ENCODE measurements around the gene GRIN2C. TPM values are rescaled to one million over a fixed set of nuclear protein-coding genes. Genes with fewer than 3 reads are reported as not detected.
"Not testable (repeated sequence)": the region's sequence is repeated elsewhere in the genome, so short reads cannot be mapped to it uniquely, and the experiment has no call there.

GRIN2C gene
- total and polyA plus RNA-seq, 4 donors = 0.03 to 1.6 (median 0.19) TPM; not detected in 1

DNA sequence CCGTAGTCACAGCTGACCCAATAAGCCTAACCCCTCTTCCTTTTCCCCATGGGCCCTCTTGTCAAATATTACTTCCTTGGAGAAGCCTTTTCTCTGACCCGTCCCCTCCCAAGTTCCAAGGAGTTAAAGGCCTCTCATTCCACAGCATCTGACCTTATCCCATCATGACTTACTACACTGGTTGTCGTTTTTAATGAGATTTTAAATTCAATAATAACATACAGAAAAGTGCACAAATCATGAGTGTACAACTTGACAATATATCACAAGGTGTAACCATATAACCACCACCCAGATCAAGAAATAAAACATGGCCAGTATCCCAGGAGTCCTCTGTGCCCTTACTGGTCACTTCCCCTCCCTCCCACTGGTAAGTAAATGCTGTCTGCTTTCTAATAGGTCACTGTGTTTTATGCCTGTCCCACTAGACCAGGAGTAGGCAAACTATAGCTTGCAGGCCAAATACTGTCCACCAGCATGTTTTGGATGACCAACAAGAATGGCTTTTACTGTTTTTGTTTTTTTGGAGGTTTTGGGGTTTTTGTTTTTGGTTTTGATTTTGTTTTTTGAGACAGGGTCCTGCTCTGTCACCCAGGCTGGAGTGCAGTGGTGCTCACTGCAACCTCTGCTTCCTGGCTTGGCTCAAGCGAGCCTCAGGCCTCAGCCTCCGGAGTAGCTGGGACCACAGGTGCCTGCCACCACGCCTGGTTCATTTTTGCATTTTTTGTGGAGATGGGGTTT, 14.4 kb upstream of the GRIN2C start:
- peak overlapping the region; percentile 45 for H3K4me3 ChIP-seq (ENCODE audit: low read length in 2 of 2)
- H3K27me3 ChIP-seq (ENCODE audit: control insufficient read depth in 1 of 2, insufficient read depth in 2 of 2, low read length in 1 of 2) = no peaks in the 10 kb centered on the region
- no peaks in the 10 kb centered on the region for H3K9me3 ChIP-seq (ENCODE audit: control insufficient read depth, low read length)
- ATAC-seq (ENCODE audit: low FRiP score) (no peak), DNase-seq (no peak)
- 59 to 61% methylated on average over 6 of the region's 6 CpGs for WGBS, 2 donors
- H3K4me1 ChIP-seq (ENCODE audit: control insufficient read depth in 1 of 2, insufficient read depth in 2 of 2, low read length in 2 of 2) = peaks cover 0 to 2% of the 10 kb centered on the region in 2 donors
- no peaks in the 10 kb centered on the region for H3K36me3 ChIP-seq (ENCODE audit: control insufficient read depth in 1 of 2, insufficient read depth in 2 of 2, low read length in 1 of 2)
- H3K27ac ChIP-seq (ENCODE audit: low read depth in 1 of 2, low read length in 2 of 2) = no peak overlapping the region
- intact Hi-C loops (cut with DNase I) = no loop called here

DNA sequence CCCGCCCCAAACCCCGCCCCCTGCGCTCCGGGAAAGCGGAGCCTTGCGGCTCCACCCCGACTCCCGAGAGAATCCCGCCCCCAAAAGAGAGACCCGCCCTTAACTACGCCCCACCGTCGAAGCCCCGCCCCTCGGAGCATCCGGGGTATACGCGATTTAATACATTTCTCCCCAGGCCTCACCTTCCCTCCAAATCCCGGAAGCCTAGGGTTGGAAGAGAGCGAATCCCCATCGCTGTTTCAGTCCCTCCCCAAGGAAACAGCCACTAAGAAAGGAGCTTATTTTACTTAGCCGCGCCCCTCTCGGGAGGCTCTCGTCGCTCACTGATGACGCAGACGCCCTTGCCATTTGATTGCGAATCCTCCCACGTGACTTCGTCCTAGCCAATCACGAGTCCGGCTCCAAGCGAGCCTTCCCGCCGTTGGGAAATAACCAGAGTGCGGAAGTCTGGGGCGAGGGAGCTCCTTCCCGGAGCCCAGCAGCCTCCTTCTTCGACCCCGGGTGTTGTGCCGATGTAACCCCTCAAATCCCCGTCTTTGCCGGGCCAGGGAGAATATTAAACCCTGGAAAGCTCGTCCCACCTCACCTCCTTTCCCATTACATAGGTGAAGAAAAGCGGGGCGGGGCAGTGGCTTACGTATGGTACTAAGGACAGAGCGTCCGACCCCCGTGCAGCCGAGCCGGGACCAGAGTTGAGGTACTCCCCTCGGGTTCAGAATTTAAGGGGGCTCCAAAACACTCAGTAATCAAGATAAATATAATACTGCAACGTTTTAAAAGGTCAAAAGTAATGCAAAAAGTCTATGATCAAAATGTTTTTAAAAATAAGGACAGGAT, 13.6 kb upstream of the GRIN2C start:
- H3K27me3 ChIP-seq (ENCODE audit: control insufficient read depth in 1 of 2, insufficient read depth in 2 of 2, low read length in 1 of 2) = no peaks in the 10 kb centered on the region
- H3K4me3 ChIP-seq (ENCODE audit: low read length in 2 of 2) = peak overlapping the region; percentile 45
- no peaks in the 10 kb centered on the region for H3K9me3 ChIP-seq (ENCODE audit: control insufficient read depth, low read length)
- DNase-seq = peak; percentile 100
- H3K27ac ChIP-seq (ENCODE audit: low read depth in 1 of 2, low read length in 2 of 2) = peak overlapping the region in 1 of 2 donors; percentile 77
- peak; percentile 98 for ATAC-seq (ENCODE audit: low FRiP score)
- WGBS, 2 donors = 0% methylated on average over 55 of the region's 55 CpGs
- intact Hi-C loops (cut with DNase I) = no loop called here
- H3K36me3 ChIP-seq (ENCODE audit: control insufficient read depth in 1 of 2, insufficient read depth in 2 of 2, low read length in 1 of 2) = no peaks in the 10 kb centered on the region
- peaks cover 0 to 2% of the 10 kb centered on the region in 2 donors for H3K4me1 ChIP-seq (ENCODE audit: control insufficient read depth in 1 of 2, insufficient read depth in 2 of 2, low read length in 2 of 2)

DNA sequence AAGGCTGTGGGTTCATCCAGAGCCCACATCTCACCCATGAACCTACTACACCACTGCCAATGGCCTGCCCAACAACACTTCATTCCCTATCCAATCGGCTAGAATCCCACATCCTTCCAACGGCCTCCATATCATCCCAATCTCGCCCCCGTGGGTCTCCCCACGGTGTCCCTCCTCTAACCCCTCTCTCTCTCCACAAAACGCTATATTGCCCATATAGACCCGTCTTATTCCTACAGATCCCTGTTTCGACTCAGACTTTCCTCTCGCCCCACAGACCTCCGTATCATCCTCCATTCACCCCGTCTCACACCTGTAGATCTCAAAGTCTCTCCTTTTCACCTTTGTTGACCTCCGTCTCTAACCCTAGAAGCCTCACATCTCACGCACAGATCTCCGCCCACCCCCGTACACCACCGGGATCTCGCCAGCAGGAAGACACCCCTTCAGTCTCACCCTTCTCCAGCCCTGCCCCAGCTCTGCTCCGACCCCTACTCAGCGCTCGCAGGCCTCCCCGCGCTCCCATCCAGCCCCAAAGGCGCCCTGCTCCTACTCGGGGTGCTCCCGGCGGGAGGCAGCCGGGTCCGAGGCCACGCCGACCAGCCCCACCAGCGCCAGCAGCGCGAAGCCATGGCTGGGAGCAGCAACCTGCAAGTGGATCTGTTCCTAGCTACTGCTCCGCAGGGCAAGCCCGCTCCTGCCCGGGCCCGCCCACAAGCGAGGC, 12.8 kb upstream of the GRIN2C start, which contains the start of gene FDXR:
Gene FDXR (minus strand): TSS at position 682 of the 724 bp plus-strand sequence. CDS start 50 bp downstream, at position 632.
- H3K9me3 ChIP-seq (ENCODE audit: control insufficient read depth, low read length) = no peaks in the 10 kb centered on the region
- intact Hi-C loops (cut with DNase I) = no loop called here
- DNase-seq = no peak
- no peaks in the 10 kb centered on the region for H3K27me3 ChIP-seq (ENCODE audit: control insufficient read depth in 1 of 2, insufficient read depth in 2 of 2, low read length in 1 of 2)
- peak within 1 kb of the TSS; percentile 45 for H3K4me3 ChIP-seq (ENCODE audit: low read length in 2 of 2)
- H3K27ac ChIP-seq (ENCODE audit: low read depth in 1 of 2, low read length in 2 of 2) = peak within 1 kb of the TSS in 1 of 2 donors; percentile 77
- peaks cover 0 to 2% of the 10 kb centered on the region in 2 donors for H3K4me1 ChIP-seq (ENCODE audit: control insufficient read depth in 1 of 2, insufficient read depth in 2 of 2, low read length in 2 of 2)
- WGBS, 2 donors = 9% methylated on average over 38 of the region's 38 CpGs
- no peaks in the 10 kb centered on the region for H3K36me3 ChIP-seq (ENCODE audit: control insufficient read depth in 1 of 2, insufficient read depth in 2 of 2, low read length in 1 of 2)
- ATAC-seq (ENCODE audit: low FRiP score) = no peak

GRCh38 chr17:74871356-74872076, 11.8 kb upstream of the GRIN2C start:
- Histone ChIP-seq H3K4me3 (ENCODE audit: low read length in 2 of 2) (no peak overlapping the region), H3K36me3 (ENCODE audit: control insufficient read depth in 1 of 2, insufficient read depth in 2 of 2, low read length in 1 of 2) (no peaks in the 10 kb centered on the region), H3K27ac (ENCODE audit: low read depth in 1 of 2, low read length in 2 of 2) (no peak overlapping the region), H3K4me1 (ENCODE audit: control insufficient read depth in 1 of 2, insufficient read depth in 2 of 2, low read length in 2 of 2) (peaks cover 0 to 2% of the 10 kb centered on the region in 2 donors), H3K27me3 (ENCODE audit: control insufficient read depth in 1 of 2, insufficient read depth in 2 of 2, low read length in 1 of 2) (no peaks in the 10 kb centered on the region), H3K9me3 (ENCODE audit: control insufficient read depth, low read length) (no peaks in the 10 kb centered on the region)
- WGBS, 2 donors = 85 to 86% methylated on average over 11 of the region's 11 CpGs
- intact Hi-C loops (cut with DNase I) = no loop called here
- ATAC-seq (ENCODE audit: low FRiP score) (no peak), DNase-seq (no peak)

DNA sequence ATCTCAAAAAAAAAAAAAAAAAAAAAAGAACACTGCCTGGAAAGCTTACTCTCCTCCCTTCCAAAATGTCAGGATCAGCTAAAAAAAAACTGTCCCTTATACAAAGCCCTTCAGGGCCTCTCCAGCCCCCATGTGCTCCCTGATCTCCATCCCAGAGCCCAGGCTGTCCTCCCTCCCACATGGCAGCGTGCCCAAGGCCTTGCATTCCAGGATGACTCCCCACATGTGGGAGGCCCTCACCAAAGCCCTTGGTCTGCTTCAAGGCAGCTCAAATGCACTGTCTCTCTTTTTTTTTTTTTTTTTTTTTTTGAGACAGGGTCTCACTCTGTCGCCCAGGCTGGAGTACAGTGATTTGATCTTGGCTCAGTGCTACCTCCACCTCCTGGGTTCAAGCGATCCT, 10.8 kb upstream of the GRIN2C start:
- no peak for ATAC-seq (ENCODE audit: low FRiP score)
- H3K27ac ChIP-seq (ENCODE audit: low read depth in 1 of 2, low read length in 2 of 2) = no peak overlapping the region
- H3K27me3 ChIP-seq (ENCODE audit: control insufficient read depth in 1 of 2, insufficient read depth in 2 of 2, low read length in 1 of 2) = no peaks in the 10 kb centered on the region
- no peaks in the 10 kb centered on the region for H3K36me3 ChIP-seq (ENCODE audit: control insufficient read depth in 1 of 2, insufficient read depth in 2 of 2, low read length in 1 of 2)
- H3K4me1 ChIP-seq (ENCODE audit: control insufficient read depth in 1 of 2, insufficient read depth in 2 of 2, low read length in 2 of 2) = peaks cover 0 to 2% of the 10 kb centered on the region in 2 donors
- intact Hi-C loops (cut with DNase I) = no loop called here
- no peaks in the 10 kb centered on the region for H3K9me3 ChIP-seq (ENCODE audit: control insufficient read depth, low read length)
- H3K4me3 ChIP-seq (ENCODE audit: low read length in 2 of 2) = no peak overlapping the region
- 79 to 88% methylated on average over 3 of the region's 3 CpGs for WGBS, 2 donors
- DNase-seq = no peak

GRCh38 chr17:74870028-74870427, 10.3 kb upstream of the GRIN2C start:
- WGBS, 2 donors = 91 to 94% methylated on average over 9 of the region's 9 CpGs
- not testable (repeated sequence) for ATAC-seq (ENCODE audit: low FRiP score)

DNA sequence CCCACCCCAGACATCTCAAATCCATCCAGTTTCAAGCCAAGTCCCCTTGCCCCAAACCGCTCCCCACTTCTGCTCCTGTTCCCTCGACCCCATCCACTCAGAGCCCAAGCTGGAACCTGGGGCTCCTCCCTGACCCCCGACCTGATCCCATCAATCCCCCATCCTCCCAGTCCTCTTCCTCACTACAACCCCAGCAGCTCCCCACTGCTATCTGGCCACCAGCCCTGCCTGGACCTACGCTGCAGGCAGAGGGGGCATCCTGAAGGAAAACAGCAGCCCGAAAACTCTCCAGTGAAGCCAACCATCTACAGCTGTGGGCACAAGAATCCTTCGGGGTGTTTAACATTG, 9.2 kb upstream of the GRIN2C start:
- intact Hi-C loops (cut with DNase I) = loop anchor here in 1 of 2 donors (5.0 kb wide), 1 partner anchor 92 kb away; the partner anchor contains the start of gene NAT9
- no peak for DNase-seq
- WGBS, 2 donors = 89 to 94% methylated on average over 6 of the region's 6 CpGs
- no peak overlapping the region for H3K4me3 ChIP-seq (ENCODE audit: low read length in 2 of 2)
- H3K4me1 ChIP-seq (ENCODE audit: control insufficient read depth in 1 of 2, insufficient read depth in 2 of 2, low read length in 2 of 2) = peaks cover 0 to 2% of the 10 kb centered on the region in 2 donors
- no peak for ATAC-seq (ENCODE audit: low FRiP score)
- no peaks in the 10 kb centered on the region for H3K9me3 ChIP-seq (ENCODE audit: control insufficient read depth, low read length)
- no peaks in the 10 kb centered on the region for H3K27me3 ChIP-seq (ENCODE audit: control insufficient read depth in 1 of 2, insufficient read depth in 2 of 2, low read length in 1 of 2)
- H3K36me3 ChIP-seq (ENCODE audit: control insufficient read depth in 1 of 2, insufficient read depth in 2 of 2, low read length in 1 of 2) = no peaks in the 10 kb centered on the region
- H3K27ac ChIP-seq (ENCODE audit: low read depth in 1 of 2, low read length in 2 of 2) = no peak overlapping the region

More at GRCh38 chr17:74870028-74870427, 10.3 kb upstream of the GRIN2C start:
- H3K36me3 ChIP-seq (ENCODE audit: control insufficient read depth in 1 of 2, insufficient read depth in 2 of 2, low read length in 1 of 2); H3K4me3 ChIP-seq (ENCODE audit: low read length in 2 of 2); H3K27me3 ChIP-seq (ENCODE audit: control insufficient read depth in 1 of 2, insufficient read depth in 2 of 2, low read length in 1 of 2); intact Hi-C loops (cut with DNase I); H3K27ac ChIP-seq (ENCODE audit: low read depth in 1 of 2, low read length in 2 of 2); DNase-seq; H3K9me3 ChIP-seq (ENCODE audit: control insufficient read depth, low read length); H3K4me1 ChIP-seq (ENCODE audit: control insufficient read depth in 1 of 2, insufficient read depth in 2 of 2, low read length in 2 of 2): not testable (repeated sequence)

All from aorta (tissue), 5 donors.